BJ (cell line): ENCODE results near the gene CPLX3. TPM values are rescaled to one million over a fixed set of nuclear protein-coding genes. Genes with fewer than 3 reads are reported as not detected.

Experiments
- CTCF ChIA-PET: fragments of 350-600 bp; formaldehyde crosslinking; extraction: SDS; loops from one replicate; lab custom pipeline; 2021; ENCODE audit warnings: antibody characterized with exemption, inconsistent platforms; lab: Yijun Ruan, JAX
- POLR2A ChIA-PET: fragments of 300-600 bp; sonication (Branson Sonifier 250); formaldehyde crosslinking; extraction: SDS; loops from one replicate; lab custom pipeline; 2021; ENCODE audit warnings: antibody characterized with exemption; lab: Charles Lee
- DNase-seq: peaks from one replicate; pipeline ENCODE4 v3.0.0-alpha.2; 2011; ENCODE audit warnings: low read depth
- H3K27me3 ChIP-seq: 2 replicates; pipeline ENCODE4 v1.6.0; 2011; ENCODE audit warnings: low read length; ENCODE audit not compliant: control insufficient read depth, insufficient read depth
- H3K36me3 ChIP-seq: 2 replicates; pipeline ENCODE4 v1.5.1; 2011; ENCODE audit warnings: low read length; ENCODE audit not compliant: control insufficient read depth, insufficient read depth
- H3K4me3 ChIP-seq: 2 replicates; pipeline ENCODE4 v1.5.1; 2011; ENCODE audit warnings: low read depth, mild to moderate bottlenecking, control low read depth, low read length
- polyA plus RNA-seq: library from polyadenylated mRNA; depleted of rRNA; stranded (reverse); fragments of >200 nt; gene quantifications from 2 replicates; pipeline ENCODE4 v1.2.3, GENCODE V29; 2011
- TF ChIP-seq, protein P1 (sequence below): IDR thresholded peaks from 2 replicates; pipeline ENCODE4 v1.5.1; 2011; ENCODE audit warnings: low read depth, mild to moderate bottlenecking, control low read depth, inconsistent platforms, low read length, moderate library complexity; ENCODE audit not compliant: insufficient read depth

CPLX3 gene
- polyA plus RNA-seq, 1 experiment: not detected

DNA sequence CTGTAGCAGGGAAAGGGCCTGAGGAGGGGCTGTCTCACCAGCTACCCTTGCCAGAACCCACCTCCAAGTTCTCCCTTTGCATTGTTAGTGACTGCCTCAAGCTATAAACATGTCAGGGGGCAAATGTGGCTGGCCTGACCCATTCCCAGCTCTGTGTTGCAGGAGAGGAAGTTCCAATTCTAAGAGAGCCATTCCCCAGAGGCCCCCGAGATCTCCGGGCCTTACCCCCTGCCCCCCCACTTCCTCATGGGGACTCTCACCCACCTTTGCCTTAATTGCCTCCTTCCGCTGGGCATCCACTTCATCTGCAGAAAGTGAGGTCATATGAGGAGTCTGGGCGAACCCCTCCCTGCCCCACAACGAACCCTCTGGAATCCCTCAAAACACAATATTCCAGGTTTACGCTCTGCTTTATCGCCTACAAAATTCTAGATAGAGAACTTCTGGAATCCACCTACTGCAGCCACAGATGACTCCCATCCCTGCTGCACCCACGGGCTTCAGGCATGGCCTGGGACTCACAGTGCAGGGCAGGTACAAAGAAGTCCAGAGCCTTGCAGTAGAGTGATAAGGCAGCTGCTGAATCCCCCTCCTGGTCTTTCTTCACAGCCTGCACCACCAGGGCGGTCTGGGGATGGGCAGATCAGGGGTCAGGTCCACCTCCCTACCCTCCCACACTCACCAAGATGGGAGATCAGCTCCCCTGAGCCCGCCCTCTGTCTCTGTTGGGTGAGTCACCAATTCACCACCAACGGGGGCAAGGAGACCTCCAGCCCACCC is 12.5 kb downstream of the CPLX3 start:
- DNase-seq: no peak
- peaks cover 2% of the 10 kb centered on the region for H3K36me3 ChIP-seq
- TF ChIP-seq, protein P1, sequence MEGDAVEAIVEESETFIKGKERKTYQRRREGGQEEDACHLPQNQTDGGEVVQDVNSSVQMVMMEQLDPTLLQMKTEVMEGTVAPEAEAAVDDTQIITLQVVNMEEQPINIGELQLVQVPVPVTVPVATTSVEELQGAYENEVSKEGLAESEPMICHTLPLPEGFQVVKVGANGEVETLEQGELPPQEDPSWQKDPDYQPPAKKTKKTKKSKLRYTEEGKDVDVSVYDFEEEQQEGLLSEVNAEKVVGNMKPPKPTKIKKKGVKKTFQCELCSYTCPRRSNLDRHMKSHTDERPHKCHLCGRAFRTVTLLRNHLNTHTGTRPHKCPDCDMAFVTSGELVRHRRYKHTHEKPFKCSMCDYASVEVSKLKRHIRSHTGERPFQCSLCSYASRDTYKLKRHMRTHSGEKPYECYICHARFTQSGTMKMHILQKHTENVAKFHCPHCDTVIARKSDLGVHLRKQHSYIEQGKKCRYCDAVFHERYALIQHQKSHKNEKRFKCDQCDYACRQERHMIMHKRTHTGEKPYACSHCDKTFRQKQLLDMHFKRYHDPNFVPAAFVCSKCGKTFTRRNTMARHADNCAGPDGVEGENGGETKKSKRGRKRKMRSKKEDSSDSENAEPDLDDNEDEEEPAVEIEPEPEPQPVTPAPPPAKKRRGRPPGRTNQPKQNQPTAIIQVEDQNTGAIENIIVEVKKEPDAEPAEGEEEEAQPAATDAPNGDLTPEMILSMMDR: no peak
- CTCF ChIA-PET: interaction anchor here (0.9 to 1.5 kb wide), 5 partner anchors 12 to 69 kb away, joined by 3 to 10 read pairs (median 4); partner anchors contain the start of gene CSK
- no peaks in the 10 kb centered on the region for H3K27me3 ChIP-seq
- POLR2A ChIA-PET: no interaction called here
- H3K4me3 ChIP-seq: no peak overlapping the region

DNA sequence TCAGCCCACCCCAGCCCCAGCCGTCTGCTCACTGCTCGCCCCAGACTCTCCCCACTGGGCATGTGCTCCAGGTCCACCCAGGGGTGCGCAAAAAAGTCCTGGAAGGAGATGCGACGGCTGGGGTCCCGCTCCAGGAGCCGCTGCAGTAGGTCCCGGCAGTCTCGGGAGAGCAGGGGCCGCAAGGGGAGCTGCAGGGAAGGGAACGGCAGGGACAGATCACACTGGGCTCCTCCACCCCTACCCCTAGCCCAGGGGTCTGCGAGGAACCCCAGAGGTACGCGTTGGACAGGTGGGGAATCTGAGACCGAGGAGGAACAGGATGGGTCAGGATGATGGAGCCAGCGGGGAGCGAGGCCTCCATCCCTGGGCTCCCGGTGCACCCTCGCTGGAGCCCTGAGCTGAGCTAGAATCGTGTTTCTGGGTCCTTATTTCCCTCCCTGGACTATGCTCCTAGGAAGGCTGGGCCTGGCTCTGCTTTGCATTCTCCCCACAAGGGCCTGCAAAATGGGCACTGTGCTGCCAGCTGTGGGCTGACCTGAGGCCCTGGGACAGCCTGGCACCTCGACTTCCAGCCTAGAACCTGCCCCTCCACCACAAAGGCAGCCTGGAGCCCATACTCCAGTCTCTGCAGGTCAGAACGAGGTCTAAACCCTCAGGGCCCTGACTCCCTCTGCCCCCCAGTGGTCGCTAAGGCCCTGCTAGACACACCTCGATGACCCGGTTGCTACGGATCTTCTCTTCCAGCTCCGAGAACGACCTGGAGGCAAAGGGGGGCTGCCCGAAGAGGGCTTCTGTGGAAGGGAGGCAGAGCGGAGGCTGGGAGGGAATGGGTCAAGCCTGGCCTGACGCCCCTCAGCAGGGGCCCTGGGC is 13.3 kb downstream of the CPLX3 start:
- ChIA-PET POLR2A (no interaction called here), CTCF (interaction anchor here (1.2 to 2.0 kb wide), 4 partner anchors 40 to 111 kb away, joined by 3 to 5 read pairs (median 4); no protein-coding TSS in a partner anchor)
- Histone ChIP-seq H3K36me3 (peaks cover 2% of the 10 kb centered on the region), H3K4me3 (no peak overlapping the region), H3K27me3 (no peaks in the 10 kb centered on the region)
- no peak for DNase-seq
- TF ChIP-seq, protein P1: no peak

DNA sequence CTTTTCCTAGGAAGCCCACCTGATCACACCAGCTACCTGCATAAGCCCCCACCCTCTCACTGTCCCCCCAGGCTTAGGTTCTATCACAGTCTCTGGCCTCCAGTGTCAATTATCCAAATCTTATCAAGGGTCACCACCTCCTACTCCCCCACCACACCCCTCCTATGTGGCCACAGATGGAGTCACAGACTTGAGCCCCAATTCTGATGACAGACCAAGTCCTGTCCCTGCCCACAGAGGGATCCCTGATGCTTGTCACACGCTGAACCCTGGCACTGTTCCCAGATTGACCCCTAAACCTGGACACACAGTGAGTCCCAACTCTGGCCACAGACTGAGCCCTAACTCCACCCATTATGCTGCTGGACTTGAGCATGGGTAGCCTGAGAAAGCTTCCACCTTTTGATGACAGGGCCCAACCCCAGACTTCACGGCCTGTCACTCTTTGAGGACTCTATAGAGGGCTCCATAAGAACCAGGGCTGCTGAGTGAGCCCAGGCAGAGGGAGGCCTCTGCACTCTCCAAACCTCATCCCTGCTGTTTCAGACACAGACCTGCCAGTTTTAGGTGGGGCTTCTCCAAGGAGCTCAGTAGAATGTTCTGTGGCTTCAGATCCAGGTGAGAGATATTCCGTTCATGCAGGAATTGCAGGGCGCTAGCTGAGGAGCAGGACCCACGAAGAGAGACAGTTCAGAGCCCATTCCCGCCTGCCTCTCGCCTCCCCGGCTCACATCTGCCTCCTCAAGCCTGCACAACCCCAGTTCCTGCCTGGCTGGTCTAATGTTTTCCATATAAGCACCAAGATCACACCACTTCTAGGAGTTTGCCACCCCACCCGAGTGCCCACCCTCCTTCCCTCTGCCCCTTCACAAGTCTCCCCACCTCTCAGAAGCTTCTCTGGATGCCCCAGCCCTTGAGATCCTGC is 14.7 kb downstream of the CPLX3 start:
- no peak overlapping the region for H3K4me3 ChIP-seq
- TF ChIP-seq, protein P1: no peak
- peaks cover 2% of the 10 kb centered on the region for H3K36me3 ChIP-seq
- H3K27me3 ChIP-seq: no peaks in the 10 kb centered on the region
- ChIA-PET CTCF (interaction anchor here (1.2 to 2.0 kb wide), 6 partner anchors 10 to 109 kb away, joined by 3 to 5 read pairs (median 4); no protein-coding TSS in a partner anchor), POLR2A (no interaction called here)
- DNase-seq: no peak

DNA sequence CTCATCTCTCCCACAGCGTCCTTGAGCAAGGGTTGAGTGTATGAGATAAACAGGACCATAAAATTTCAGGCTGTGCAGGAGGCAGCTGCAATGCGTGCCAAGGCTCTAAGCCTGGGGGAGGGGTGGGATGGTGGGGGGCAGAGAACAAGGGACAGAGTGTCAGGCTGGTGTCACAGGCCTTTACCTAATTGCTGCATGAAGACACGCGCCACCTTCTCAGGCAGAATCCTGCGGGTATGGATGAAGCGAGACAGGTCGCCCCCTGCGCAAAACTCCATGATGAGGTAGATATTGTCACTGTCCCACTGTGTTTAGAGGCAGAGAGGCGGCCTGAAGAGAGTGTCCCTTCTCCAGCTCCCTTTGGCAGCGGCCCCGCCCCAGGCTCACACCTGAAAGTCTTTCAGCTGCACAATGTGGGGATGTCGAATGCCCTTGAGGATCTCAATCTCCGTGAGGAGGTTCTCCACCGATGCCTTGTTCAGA is 15.5 kb downstream of the CPLX3 start:
- ChIA-PET POLR2A (no interaction called here), CTCF (interaction anchor here (0.9 to 2.0 kb wide), 11 partner anchors 9 to 60 kb away, joined by 3 to 7 read pairs (median 4); no protein-coding TSS in a partner anchor)
- Histone ChIP-seq H3K4me3 (peak overlapping the region; percentile 69), H3K36me3 (peaks cover 2% of the 10 kb centered on the region), H3K27me3 (no peaks in the 10 kb centered on the region)
- TF ChIP-seq, protein P1: no peak
- no peak for DNase-seq
